Stimulated activated CD4-positive, alpha-beta T cell treated with anti-CD3 and anti-CD28 coated beads, TNF-alpha, amount 100 ng/mL, for 1 hour (primary cell): ENCODE results near the gene ZNF526.
A peak's percentile ranks its signal among the peaks of the same experiment; 100 is the strongest.
"Not testable (repeated sequence)": the region's sequence is repeated elsewhere in the genome, so short reads cannot be mapped to it uniquely, and the experiment has no call there.

Experiments
- DNase-seq, 3 donors: peaks; one replicate each; pipeline ENCODE4 v3.0.0-alpha.2; 2020; ENCODE audit warnings: low read depth in 3 of 3, low spot score in 1 of 3

Gene ZNF526

DNA sequence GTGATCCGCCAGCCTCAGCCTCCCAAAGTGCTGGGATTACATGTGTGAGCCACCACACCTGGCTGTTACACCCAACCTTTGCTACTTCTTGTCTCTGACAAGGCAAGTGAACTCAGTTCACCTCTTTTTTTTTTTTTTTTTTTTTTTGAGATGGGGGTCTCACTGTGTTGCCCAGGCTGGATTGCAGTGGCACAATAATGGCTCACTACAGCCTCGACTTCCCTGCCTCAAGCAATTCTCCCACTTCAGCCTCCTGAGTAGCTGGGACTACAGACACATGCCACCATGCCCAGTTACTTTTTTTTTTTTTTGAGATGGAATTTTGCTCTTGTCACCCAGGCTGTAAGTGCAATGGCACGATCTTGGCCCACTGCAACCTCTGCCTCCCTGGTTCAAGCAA lies 37.7 kb downstream of the ZNF526 start:
- DNase-seq: not testable (repeated sequence)

DNA sequence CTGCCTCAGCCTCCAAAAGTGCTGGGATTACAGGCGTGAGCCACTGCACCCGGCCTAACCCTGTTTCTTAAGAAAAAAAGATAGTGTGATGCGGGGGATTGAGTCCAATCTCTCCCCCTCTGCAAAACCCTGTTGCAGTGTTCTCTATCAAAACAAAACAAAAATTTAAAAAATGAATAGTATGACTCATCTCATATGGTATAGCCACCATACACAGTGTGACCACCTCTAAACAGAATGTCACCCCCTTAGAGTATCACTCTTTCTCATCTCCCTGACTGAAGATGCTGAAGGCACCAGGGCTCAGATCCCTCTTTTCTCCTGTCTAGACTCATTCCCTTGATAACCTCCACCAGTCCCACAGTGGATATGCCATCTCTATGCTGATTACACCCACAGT lies 41.7 kb downstream of the ZNF526 start:
- no peak for DNase-seq

GRCh38 chr19:42266105-42266504 lies 46.0 kb downstream of the ZNF526 start:
- not testable (repeated sequence) for DNase-seq

- DNase-seq: not testable (repeated sequence)
Measured at GRCh38 chr19:42266928-42267603, 47.0 kb downstream of the ZNF526 start.

- no peak for DNase-seq
Measured at GRCh38 chr19:42267644-42268141, 47.6 kb downstream of the ZNF526 start.

GRCh38 chr19:42268142-42268703 lies 48.1 kb downstream of the ZNF526 start:
- DNase-seq: peak; percentile 88 to 98 (median 96)

DNA sequence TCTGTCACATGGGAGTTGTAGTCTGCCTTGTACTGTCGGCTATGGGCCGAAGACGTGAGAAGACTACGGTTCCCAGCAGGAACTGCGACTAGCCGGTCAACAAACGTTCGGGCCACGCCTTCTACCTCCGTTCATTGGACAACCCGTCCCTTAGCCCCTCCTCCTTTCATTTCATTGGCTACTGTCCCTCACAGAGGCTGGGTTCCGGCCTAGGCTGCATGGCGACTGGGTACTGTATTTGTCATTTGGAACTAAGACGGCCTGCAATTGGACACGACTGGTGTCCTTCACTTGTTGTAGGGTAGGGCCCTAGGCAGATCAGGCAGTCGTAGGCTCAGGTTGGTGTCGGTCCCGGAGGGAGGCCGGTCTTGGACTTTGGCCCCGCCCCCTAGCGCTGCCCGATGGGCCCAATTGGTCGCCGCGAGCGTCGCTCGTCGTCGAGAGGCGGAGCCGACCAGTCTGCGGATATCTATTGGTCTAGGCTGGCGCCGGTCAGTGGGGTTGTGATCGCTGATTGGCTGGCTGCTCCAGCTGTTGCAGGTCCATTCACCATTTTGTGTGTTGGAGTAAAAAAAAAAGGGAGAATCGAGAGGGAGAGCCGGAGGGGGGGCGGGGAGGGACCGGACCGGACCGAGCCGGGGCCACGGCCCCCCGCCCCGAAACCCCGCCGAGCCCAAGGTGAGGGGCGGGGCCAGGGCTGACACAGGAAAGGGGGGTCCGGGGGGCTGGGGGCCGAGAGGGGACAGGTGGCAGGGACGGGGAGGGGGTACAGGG lies 48.8 kb downstream of the ZNF526 start, which contains the start of gene CIC:
Gene CIC (plus strand): TSS at position 549 of the 774 bp plus-strand sequence. CDS start 2,532 bp downstream, outside the sequence.
- peak; percentile 97 to 99 (median 99) for DNase-seq

GRCh38 chr19:42269478-42270345 lies 49.6 kb downstream of the ZNF526 start:
- no peak for DNase-seq

- no peak for DNase-seq
Measured at GRCh38 chr19:42270346-42271044, 50.4 kb downstream of the ZNF526 start.

- DNase-seq: no peak
Measured at GRCh38 chr19:42271045-42271419, 50.9 kb downstream of the ZNF526 start.

DNA sequence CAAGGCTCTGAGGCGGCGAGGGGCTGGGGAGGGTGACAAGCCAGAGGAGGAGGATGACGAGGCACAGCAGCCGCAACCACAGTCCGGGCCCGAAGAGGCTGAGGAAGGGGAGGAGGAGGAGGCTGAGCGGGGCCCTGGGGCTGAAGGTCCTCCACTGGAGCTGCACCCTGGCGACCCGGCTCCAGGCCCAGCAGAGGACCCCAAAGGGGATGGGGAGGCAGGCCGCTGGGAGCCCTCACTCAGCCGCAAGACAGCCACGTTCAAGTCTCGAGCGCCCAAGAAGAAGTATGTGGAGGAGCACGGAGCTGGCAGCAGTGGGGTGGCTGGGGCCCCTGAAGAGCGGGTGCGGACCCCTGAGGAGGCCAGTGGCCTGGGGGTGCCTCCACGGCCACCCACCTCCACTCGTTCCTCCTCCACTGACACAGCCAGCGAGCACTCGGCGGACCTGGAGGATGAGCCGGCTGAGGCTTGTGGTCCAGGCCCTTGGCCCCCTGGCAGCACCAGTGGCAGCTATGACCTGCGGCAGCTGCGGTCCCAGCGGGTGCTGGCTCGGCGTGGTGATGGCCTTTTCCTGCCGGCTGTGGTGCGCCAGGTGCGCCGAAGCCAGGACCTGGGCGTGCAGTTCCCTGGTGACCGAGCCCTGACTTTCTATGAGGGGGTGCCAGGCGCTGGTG lies 51.9 kb downstream of the ZNF526 start:
- DNase-seq: no peak

DNA sequence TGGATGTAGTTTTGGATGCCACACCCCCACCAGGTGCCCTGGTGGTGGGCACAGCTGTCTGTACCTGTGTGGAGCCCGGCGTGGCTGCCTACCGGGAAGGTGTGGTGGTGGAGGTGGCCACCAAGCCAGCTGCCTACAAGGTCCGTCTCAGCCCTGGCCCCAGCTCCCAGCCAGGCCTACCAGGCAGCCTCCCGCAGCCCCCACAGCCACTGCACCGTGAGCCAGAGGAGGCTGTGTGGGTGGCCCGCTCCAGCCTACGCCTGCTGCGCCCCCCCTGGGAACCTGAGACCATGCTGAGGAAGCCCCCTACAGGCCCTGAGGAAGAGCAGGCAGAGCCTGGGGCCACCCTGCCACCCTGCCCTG lies 52.4 kb downstream of the ZNF526 start:
- no peak for DNase-seq

- no peak for DNase-seq
Measured at GRCh38 chr19:42272989-42273406, 52.9 kb downstream of the ZNF526 start.

DNA sequence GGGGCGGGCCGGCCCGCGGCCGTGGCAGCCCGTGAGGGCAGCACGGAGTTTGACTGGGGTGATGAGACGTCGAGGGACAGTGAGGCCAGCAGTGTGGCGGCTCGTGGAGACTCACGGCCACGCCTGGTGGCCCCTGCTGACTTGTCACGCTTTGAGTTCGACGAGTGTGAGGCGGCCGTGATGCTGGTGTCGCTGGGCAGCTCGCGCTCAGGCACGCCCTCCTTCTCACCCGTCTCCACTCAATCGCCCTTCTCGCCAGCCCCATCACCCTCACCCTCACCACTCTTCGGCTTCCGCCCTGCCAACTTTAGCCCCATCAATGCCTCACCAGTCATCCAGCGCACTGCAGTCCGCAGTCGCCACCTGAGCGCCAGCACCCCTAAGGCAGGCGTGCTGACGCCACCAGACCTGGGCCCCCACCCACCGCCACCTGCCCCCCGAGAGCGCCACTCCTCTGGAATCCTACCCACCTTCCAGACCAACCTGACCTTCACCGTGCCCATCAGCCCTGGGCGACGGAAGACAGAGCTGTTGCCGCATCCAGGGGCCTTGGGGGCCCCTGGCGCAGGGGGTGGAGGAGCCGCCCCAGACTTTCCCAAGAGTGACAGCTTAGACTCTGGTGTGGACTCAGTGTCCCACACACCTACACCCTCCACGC lies 53.4 kb downstream of the ZNF526 start:
- no peak for DNase-seq

DNA sequence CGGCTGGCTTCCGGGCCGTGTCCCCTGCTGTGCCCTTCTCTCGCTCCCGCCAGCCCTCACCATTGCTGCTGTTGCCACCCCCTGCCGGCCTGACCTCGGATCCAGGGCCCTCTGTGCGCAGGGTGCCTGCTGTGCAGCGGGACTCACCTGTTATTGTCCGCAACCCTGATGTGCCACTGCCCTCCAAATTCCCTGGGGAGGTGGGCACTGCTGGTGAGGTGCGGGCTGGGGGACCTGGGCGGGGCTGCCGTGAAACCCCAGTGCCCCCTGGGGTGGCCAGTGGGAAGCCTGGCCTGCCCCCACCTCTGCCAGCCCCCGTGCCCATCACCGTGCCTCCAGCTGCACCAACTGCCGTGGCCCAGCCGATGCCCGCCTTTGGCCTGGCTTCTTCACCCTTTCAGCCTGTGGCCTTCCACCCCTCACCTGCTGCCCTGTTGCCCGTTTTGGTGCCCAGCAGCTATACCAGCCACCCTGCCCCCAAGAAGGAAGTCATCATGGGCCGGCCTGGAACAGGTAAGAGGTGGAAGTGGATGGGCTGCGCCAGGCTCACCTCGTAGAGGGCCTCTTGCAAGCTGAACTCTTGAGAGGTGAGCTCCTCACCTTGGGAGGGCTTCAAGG lies 54.1 kb downstream of the ZNF526 start:
- no peak for DNase-seq

- DNase-seq: no peak
Measured at GRCh38 chr19:42275103-42275502, 55.0 kb downstream of the ZNF526 start.

DNA sequence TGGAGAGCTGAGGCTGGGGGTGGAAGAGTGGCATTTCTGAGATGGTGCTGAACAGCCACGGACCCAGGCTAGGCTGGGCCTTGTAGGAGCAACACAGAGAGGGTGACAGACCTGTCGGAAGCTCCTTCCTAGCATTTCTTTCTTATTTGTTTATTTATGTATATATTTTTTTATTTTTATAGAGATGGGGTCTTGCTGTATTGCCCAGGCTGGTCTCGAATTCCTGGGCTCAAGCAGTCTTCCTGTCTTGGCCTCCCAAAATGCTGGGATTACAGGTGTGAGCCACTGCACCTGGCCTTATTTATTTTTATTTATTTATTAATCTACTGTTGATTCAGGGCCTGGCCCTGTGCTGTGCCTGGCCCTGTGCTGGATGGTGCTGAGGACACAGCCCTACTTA lies 55.4 kb downstream of the ZNF526 start:
- DNase-seq: no peak

DNA sequence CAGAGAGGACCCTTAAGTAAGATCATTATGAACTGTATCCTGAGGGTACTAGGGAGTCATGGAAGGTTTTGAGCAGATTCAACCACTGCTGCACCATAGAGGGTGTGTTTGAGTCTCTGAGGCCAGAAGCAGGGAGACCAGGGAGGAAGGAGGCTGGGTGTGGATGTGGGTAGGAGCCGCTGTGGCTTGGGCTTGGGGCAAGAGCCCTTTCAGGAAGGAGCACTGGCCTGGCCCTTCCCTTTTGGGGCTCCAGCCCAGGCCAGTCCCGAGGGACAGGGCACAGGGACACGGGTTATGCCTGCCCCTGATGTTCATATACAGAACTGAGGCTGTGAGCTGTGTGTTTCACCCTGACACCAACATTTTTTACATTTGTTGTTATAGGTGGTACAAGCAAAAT lies 56.2 kb downstream of the ZNF526 start:
- no peak for DNase-seq

DNA sequence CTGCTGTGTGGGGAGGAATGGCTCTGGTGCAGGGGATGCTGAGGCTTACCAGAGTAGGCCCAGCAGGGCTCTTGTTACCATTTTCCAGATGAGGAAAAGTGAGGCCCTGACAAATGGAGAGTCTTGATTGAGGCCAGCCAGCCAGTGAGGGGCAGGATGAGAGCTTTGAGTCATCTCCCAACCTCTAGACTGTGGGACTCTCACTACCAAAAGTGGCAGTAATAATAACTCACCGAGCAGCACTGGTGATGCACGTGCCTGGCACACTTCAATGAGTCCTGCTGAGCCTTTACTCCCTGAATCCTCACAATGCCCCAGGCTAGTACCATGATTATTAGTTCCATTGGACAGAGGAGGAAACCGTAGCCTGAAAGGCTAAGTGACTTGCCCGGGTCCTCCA lies 56.7 kb downstream of the ZNF526 start:
- no peak for DNase-seq
